H1 (cell line): ENCODE data around the gene PLIN4. TPM values are rescaled to one million over a fixed set of nuclear protein-coding genes. Genes with fewer than 3 reads are reported as not detected.
A peak's percentile ranks its signal among the peaks of the same experiment; 100 is the strongest.

Experiments
- HDAC6 ChIP-seq: IDR thresholded peaks from one replicate; pipeline ENCODE4 v1.7.1; 2012; ENCODE audit warnings: low read depth, mild to moderate bottlenecking, inconsistent platforms, low read length, moderate library complexity
- POLR2A ChIP-seq, 2 experiments: IDR thresholded peaks; 1 replicate in 1 of 2; 2 replicates in 1 of 2; pipeline ENCODE4 v1.6.1; 2011; ENCODE audit warnings: low read depth in 2 of 2, low read length in 2 of 2, mild to moderate bottlenecking in 2 of 2; ENCODE audit errors: control extremely low read depth in 1 of 2
- polyA plus RNA-seq, 7 experiments: library from polyadenylated mRNA; depleted of rRNA in 3 of 7; stranded (reverse) in 5 of 7; unstranded in 2 of 7; fragments of >200 nt in 5 of 7; fragments of 200-250 nt in 2 of 7; gene quantifications; 1 replicate in 5 of 7; 2 replicates in 1 of 7; 4 replicates in 1 of 7; pipeline versions ENCODE4 v1.2.1 to v1.2.3, GENCODE V29; 2011 to 2013; ENCODE audit warnings: missing spikeins in 2 of 7, mixed read lengths in 2 of 7
- total RNA-seq: library from RNA; stranded (reverse); fragmentation: NEBNext Ultra II Directional; extraction: Animal tissue kit (Norgen Biotek cat#: 25700); gene quantifications from 2 replicates; pipeline ENCODE4 v1.2.1, GENCODE V29; 2021

PLIN4 gene
- total and polyA plus RNA-seq, 2 of the 8 experiments (the other 6 are each of a cell fraction or from before 2014, with no cell fraction given) = 0.35 to 0.45 TPM

DNA sequence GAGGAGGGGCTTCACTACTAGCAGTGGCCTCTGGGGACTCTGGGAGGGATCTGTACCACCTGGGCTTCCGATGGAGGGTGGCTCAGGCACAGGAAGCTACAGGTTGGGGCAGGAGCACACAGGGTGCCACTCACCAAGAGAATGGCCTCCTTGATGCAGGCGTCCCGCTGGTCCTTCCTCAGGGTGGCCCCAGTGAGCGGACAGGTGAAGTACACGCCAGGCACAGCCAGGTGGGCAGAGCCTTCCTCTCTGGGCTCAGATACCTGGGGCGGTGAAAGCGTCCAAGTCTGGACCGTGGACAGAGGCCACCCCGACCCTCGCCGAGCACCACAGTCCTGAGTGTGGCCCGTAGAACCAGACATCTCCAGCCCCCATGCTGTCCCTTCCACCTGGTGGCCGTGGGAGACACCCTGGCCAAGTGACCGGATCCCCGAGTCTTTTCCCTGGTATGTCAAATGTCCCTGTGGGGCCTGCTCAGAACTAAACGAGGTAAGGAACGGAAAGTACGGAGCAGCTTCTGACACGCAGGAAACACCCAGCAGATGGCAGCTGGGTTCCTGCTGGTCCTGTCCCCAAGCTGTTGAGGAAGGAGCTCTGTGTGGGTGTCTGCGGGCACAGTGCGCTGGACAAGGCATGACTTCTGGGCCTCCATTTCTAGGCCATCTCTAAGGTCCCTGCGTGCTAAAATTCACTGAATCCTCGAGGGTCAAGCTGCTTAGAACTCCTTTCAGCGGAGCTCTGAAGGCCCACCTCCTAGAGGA, 65.9 kb downstream of the PLIN4 start (continued):
- TF ChIP-seq HDAC6 = no peak
- peak in 1 of 2 experiments; percentile 42; a peak in 1 of 3 replicates for TF ChIP-seq POLR2A (IDR thresholded peaks at IDR 0.05; ENCODE audit: control extremely low read depth in 1 of 2, low read depth in 2 of 2, low read length in 2 of 2)

Other genes starting within 250 kb of the PLIN4 start
- 5.8 and 7.3 TPM in 2 replicates for gene SHD, start 239.2 kb downstream of the PLIN4 start, total RNA-seq
- gene SHD, start 239.2 kb downstream of the PLIN4 start, polyA plus RNA-seq (2011; rRNA removed) = 10.7 and 15.5 TPM in 2 replicates
- gene TMIGD2, start 216.1 kb downstream of the PLIN4 start, total RNA-seq = 0.38 and 0.41 TPM in 2 replicates
- 0.39 and 0.58 TPM in 2 replicates for gene TMIGD2, start 216.1 kb downstream of the PLIN4 start, polyA plus RNA-seq (2011; rRNA removed)
- 54.8 and 58.8 TPM in 2 replicates for gene FSD1, start 213.9 kb downstream of the PLIN4 start, total RNA-seq
- gene FSD1, start 213.9 kb downstream of the PLIN4 start, polyA plus RNA-seq (2011; rRNA removed) = 181 and 194 TPM in 2 replicates
- 15.3 and 18.1 TPM in 2 replicates for gene STAP2, start 179.7 kb downstream of the PLIN4 start, total RNA-seq
- 33.6 and 37.3 TPM in 2 replicates for gene STAP2, start 179.7 kb downstream of the PLIN4 start, polyA plus RNA-seq (2011; rRNA removed)
- 24.2 and 27.7 TPM in 2 replicates for gene MPND, start 174.9 kb downstream of the PLIN4 start, total RNA-seq
- 22.9 and 31.6 TPM in 2 replicates for gene MPND, start 174.9 kb downstream of the PLIN4 start, polyA plus RNA-seq (2011; rRNA removed)
- gene SH3GL1, start 117.9 kb downstream of the PLIN4 start, total RNA-seq = 102 TPM in 2 replicates
- gene SH3GL1, start 117.9 kb downstream of the PLIN4 start, polyA plus RNA-seq (2011; rRNA removed) = 81.5 and 120 TPM in 2 replicates
- gene CHAF1A, start 115.8 kb downstream of the PLIN4 start, total RNA-seq = 146 and 147 TPM in 2 replicates
- 122 and 190 TPM in 2 replicates for gene CHAF1A, start 115.8 kb downstream of the PLIN4 start, polyA plus RNA-seq (2011; rRNA removed)
- 28.0 and 29.9 TPM in 2 replicates for gene UBXN6, start 60.7 kb downstream of the PLIN4 start, total RNA-seq
- gene UBXN6, start 60.7 kb downstream of the PLIN4 start, polyA plus RNA-seq (2011; rRNA removed) = 43.8 and 63.0 TPM in 2 replicates
- gene HDGFL2, start 46.2 kb downstream of the PLIN4 start, total RNA-seq = 102 and 106 TPM in 2 replicates
- 31.1 and 46.8 TPM in 2 replicates for gene HDGFL2, start 46.2 kb downstream of the PLIN4 start, polyA plus RNA-seq (2011; rRNA removed)
- 1.8 and 2.0 TPM in 2 replicates for gene PLIN5, start 16.7 kb upstream of the PLIN4 start, total RNA-seq
- 2.5 and 2.6 TPM in 2 replicates for gene PLIN5, start 16.7 kb upstream of the PLIN4 start, polyA plus RNA-seq (2011; rRNA removed)
- gene LRG1, start 21.6 kb upstream of the PLIN4 start, total RNA-seq = 0.36 and 0.48 TPM in 2 replicates
- 0.64 and 0.79 TPM in 2 replicates for gene LRG1, start 21.6 kb upstream of the PLIN4 start, polyA plus RNA-seq (2011; rRNA removed)
- gene SEMA6B, start 41.2 kb upstream of the PLIN4 start, total RNA-seq = 54.4 and 56.7 TPM in 2 replicates
- 31.3 and 54.9 TPM in 2 replicates for gene SEMA6B, start 41.2 kb upstream of the PLIN4 start, polyA plus RNA-seq (2011; rRNA removed)
- gene TNFAIP8L1, start 121.0 kb upstream of the PLIN4 start, total RNA-seq = 5.9 and 6.1 TPM in 2 replicates
- 3.2 and 5.5 TPM in 2 replicates for gene TNFAIP8L1, start 121.0 kb upstream of the PLIN4 start, polyA plus RNA-seq (2011; rRNA removed)
- 51.1 and 53.1 TPM in 2 replicates for gene MYDGF, start 151.9 kb upstream of the PLIN4 start, total RNA-seq
- 40.6 and 81.0 TPM in 2 replicates for gene MYDGF, start 151.9 kb upstream of the PLIN4 start, polyA plus RNA-seq (2011; rRNA removed)
- 40.7 and 46.8 TPM in 2 replicates for gene DPP9, start 205.4 kb upstream of the PLIN4 start, total RNA-seq
- 11.6 and 23.3 TPM in 2 replicates for gene DPP9, start 205.4 kb upstream of the PLIN4 start, polyA plus RNA-seq (2011; rRNA removed)